GM19239 (cell line): ENCODE measurements around the gene ERICH6.

Source experiments
- DNase-seq: peaks from one replicate; pipeline ENCODE4 v3.0.0; 2011; ENCODE audit warnings: low spot score; ENCODE audit not compliant: insufficient read length
- FAIRE-seq: peaks from 2 replicates; lab custom pipeline; 2011; peaks lifted over from hg19 to GRCh38; lab: Jason Lieb, UNC

The ERICH6 gene

DNA sequence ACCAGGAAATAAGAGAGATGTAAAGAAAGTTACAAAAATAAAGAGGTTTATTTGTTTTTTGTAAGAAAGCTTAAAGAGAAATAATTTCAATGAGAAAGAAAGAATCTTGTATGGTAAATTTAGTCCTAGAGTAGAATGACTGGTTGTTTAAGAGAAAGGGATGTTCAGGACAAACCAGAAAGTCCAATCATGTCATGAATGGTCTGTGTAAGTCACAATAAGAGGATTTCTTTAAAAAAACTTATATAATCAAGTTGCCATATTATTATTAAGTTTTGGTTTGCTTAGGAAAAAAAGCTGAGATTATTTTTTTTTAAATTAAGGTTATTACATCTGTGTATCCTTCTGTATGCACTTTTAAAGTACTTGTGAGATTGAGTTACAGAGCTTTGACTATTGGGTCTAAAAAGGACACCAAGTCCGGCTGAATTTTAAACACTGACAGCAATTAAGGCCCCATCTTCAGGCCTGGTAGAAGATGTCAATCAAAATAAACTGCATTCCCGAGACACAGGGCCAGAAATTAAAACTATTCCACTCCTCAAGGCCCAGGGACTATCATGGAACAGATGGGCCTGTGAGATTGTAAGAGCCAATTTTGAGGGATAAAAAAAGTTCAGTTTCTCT lies 12.2 kb downstream of the ERICH6 start:
- no peak for FAIRE-seq
- no peak for DNase-seq

DNA sequence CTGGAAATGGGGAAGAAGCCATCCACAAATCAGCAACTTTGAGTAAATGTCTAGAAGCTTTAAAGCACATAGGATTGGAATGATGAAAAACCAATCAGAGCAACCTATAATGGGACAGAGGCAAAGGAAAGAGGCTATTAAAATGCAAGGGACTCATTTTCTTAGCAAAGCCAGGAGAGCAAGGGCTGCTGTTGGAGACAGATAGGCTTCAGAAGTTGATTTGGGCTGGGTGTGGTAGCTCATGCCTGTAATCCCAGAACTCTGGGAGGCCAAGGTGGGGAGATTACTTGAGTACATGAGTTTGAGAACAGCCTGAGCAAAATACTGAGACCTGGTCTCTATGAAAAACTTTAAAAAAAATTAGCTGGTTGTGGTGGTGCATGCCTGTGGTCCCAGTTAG lies 16.1 kb downstream of the ERICH6 start:
- DNase-seq (no peak), FAIRE-seq (no peak)

DNA sequence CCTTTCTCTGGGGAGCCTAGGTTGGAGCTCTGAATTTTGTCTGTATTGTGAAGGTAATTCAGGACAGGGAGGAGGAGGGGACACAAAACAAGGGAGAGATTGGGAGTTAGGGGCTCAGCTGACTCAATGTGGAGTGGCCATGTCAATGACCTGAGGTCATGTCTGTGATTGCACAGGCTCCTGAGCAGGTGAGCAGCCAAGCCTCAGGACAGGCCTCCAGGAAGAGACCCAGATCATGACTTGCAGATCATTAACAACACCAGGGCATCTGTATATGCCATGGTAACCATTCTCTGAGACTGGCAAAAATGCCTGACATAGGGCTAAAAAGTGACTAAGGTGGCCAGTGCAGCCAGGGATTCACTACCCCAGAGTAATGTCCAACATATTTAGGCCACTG lies 20.9 kb downstream of the ERICH6 start:
- no peak for FAIRE-seq
- no peak for DNase-seq

DNA sequence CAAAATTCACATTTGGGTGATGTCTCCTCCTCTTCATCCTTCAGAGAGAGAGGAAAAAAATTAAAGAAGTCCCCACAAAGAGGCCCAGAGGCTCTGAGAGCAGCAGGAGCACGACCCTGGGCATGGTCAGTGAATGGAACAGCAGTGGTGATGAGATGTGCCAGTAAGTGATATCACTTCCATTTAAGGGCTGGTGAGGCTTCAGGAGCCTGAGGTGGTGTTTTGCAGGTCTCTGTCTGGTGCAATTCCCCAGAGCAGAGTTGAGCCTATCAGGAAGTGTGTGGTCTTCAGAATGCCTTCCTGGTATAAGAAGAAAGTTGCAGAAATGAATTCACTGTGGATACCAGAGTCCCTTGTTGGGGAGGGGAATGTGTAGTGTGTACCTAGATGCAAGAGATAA lies 21.4 kb downstream of the ERICH6 start:
- no peak for FAIRE-seq
- DNase-seq = no peak

DNA sequence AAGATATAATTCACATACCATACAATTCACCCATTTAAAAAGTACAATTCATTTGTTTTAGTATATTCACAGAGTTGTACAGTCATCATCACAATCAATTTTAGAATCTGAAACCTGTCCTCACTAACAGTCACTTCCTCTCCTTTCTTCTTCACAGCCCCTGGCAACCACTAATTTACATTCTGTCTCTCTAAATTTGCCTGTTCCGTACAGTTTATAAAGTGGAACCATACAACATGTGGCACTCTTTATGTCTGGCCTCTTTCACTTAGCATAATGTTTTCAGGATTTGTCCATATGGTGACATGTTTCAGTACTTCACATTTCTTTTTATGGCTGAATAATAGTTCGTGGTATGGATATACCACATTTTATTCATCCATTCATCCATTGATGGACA lies 22.7 kb downstream of the ERICH6 start:
- DNase-seq (peak; percentile 12), FAIRE-seq (no peak)

DNA sequence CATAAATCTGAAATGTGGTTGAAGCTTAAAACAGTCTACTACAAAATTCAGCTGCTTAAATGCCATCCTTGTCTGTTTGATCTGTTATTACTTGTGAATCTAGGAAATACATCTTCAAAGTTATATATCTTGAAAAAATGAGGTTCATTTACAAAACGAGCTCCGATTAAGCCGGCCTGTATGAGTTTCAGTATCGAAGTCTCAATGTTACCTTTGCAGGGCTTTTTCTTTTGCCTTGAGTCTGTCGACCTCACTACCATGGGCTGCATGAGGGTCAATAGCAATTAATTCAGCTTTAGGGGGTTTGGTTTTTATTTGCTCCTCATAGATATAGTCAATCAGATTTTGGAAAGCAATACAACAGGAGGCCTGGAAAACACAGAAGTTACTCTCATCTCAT lies 23.2 kb downstream of the ERICH6 start:
- FAIRE-seq (peak; percentile 90), DNase-seq (no peak)

DNA sequence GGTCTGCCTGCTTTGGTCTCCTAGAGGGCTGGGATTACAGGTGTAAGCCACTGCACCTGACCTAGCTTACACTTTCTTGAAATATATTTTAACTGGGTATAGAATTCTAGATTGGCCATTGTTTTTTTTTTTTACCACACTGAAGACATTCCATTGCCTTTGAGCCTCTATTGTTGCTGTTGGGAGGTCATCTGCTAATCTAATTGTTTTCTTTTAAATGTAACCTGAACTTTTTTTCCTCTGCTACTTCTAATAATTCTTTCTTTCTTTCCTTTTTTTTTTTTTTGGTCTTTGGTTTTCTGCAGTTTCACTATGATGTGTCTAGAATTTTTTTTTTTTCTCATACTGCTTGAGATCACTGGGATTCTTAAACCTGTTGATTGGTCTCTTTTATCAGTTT lies 28.1 kb downstream of the ERICH6 start:
- FAIRE-seq (no peak), DNase-seq (no peak)

DNA sequence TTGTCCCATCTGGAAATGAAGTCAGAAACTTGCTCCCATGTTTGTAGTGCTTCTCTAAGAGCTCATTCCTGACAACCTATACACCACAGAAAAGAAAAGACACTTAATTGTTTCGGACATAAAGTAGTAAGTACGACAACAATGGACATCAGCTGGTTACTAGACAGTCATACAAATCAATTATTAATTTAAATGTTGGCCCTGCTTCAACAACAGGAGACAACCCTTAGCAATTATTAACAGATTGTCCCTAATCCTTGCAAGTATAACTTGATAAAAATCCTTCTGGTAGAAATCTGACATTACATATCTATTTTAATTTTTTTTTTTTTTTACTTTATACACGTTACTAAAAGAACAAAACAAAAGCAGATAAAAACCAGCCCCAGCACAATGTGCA lies 29.8 kb downstream of the ERICH6 start:
- FAIRE-seq = no peak

DNA sequence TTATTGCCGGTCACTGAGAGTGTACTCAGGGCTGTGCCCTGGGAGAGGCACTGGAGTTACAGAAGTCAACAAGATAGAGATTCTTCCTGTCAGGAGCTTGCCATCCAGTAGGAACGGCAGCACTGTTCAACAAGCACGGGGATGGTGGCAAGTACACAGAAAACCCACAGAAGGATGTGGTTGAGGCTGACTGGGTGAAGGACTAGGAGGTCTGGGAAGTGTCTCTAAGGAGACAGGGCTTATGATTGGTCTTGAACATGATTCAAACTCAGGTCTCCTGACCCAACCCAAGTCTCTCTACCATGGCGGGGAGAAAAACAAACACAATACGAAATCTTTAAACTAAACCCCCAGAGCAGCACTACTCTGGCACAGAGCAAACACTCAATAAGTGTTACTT lies 37.6 kb downstream of the ERICH6 start:
- FAIRE-seq = no peak

More for the DNA sequence above, 29.8 kb downstream of the ERICH6 start:
- no peak for DNase-seq

DNA sequence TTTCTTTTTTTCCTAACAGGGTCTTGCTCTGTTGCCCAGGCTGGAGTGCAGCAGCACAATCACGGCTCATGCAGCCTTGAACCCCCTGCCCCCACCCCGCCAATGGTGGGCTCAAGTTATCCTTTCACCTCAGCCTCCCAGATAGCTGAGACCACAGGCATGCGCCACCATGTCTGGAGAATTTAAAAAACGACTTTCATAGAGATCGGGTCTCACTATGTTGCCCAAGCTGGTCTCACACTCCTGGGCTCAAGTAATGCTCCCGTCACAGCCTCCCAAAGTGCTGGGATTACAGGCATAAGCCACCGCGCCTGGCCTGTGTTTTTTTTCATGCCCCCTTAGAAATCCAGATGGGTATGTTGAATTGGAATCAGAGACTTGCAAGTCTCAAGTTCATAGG lies 40.3 kb downstream of the ERICH6 start:
- FAIRE-seq (no peak), DNase-seq (no peak)

More for the DNA sequence above, 37.6 kb downstream of the ERICH6 start:
- no peak for DNase-seq

DNA sequence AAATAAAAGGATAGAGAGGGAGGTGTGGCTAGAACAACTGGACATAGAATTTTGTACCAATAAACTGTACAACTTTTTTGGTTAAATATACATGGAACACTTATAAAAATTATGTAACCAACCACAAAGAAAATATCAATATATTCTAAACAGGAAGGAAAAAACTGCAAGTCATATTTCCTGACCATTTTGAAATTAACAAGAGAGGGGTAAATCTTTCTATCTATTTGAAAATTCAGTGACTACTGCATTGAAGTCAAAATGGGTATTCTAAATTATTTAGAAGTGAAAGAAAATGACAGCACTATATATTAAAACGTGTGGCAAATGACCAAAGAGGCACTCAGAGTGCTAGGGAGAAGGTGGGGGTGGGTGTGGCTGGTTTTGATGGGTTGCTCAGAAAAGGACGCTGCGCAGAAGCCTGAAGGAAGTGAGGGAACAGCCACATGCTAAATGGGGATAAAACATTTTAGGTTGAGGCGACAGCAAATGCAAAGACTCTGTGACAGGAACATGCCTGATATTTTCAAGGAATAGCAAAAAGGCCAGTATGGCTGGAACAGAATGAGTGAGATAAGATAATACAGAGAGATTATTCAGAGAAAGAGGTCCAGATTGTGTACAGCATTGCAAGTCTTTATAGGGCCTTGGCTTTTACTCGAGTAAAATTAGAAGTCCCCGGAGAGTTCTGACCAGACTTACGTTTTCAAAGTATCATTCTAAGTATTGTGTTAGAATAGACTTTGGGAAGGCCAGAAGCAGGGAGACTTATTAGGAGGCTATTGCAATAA lies 41.1 kb downstream of the ERICH6 start:
- DNase-seq (no peak), FAIRE-seq (no peak)

DNA sequence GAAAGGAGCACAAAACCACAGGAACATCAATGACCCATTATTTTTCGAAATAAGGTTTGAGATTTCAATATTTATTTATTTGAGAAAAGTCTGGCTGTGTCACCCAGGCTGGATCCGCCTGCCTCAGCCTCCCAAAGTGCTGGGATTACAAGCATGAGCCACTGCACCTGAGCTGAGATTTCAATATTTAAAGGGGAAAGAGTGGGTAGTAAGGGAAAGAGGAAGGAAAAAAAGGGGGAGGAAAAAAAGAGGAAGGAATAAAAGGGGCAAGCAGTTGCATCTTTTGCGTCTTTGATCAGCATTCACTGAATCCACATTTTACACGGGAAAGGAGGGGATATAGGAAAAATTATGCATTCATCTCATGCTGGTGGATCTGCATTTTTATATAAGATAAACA lies 47.4 kb downstream of the ERICH6 start:
- FAIRE-seq (no peak), DNase-seq (no peak)

DNA sequence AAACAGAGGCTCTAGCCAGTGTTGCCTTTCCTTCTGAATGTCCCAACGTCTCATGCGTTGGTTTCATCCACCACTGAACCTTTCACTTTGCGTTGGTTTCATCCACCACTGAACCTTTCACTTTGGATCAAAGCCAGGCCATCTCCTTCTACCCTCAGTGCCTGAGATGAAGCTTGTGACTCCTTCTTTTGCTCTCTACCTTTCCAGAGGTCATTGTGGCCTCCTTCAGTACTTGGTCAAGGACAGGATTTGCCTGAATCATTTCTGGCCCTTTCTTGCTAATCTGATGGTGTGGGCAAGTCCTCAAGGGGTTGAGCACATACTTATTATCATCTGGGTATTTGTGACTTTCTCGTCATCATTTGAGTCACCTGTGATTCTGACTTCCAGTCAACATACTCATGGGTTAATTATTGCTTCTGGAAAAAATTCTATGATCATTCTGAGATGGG lies 50.6 kb downstream of the ERICH6 start:
- FAIRE-seq = peak; percentile 82
- DNase-seq = no peak

DNA sequence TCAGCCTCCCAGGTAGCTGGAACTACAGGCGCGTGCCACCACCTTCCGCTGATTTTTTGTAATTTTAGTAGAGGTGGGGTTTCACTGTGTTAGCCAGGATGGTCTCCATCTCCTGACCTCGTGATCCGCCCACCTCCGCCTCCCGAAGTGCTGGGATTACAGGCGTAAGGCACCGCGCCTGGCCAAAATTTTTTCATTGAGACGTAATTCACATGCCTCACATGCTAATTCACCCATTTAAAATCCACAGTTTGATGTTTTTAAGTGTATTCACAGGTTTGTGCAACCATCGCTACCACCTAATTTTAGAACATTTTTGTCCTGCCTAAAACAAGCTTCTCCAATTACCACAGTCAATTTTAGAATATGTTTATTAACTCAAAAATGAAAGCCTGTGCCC lies 63.5 kb downstream of the ERICH6 start:
- FAIRE-seq (no peak), DNase-seq (no peak)

DNA sequence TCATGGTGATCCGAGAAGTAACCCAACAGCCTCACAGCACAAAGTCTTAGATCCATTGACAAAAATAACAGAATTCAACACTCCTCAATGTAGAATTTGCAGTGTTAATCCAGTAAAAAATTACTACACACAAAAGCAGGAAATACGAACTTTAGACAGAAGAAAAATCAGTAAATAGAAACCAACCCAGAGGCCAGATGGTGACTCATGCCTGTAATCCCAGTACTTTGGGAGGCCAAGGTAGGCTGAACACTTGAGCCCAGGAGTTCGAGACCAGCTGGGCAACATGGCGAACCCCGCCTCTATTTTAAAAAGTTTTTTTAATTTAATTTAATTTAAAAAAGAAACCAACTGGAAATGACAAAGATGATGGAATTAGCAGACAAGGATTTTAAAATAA lies 64.5 kb downstream of the ERICH6 start:
- no peak for DNase-seq
- no peak for FAIRE-seq

DNA sequence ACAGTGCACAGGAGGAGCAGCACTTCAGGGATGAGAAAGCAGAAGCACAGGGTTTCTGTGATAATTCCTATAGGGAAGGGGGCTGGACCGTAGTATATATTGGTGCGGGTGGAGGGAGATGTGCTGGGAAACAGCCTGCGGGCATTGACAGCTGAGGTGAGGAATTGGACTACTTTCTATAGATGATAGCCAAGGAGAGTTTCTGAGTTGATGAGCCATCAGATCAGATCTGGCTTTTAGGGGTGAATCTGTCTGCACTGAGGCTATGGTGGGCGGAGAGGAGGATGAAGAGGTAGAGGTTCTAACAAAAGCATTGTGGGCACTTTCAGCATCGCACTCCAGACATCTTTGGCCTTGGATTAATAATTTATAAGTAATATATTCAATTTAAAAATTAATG lies 67.5 kb downstream of the ERICH6 start:
- FAIRE-seq (no peak), DNase-seq (no peak)

DNA sequence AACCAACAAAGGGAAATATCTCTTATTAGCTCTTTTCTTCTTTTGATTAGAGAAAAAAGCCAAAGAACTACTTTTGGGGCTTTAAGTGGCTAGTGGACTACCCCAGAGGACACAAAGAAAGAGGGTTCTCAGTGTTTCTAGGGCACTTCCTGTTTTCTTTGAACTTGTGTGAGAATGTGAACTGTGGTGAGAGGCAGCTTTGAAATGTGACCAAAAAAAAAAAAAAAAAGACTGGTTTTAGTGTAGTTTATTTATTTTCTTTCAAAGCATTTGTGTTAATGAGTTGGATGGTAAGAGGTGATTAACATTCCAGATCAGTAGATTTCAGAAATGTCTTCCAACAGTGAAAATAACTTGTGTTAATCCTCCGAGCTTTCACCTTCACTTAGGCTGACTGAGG lies 68.2 kb downstream of the ERICH6 start:
- FAIRE-seq (peak; percentile 4), DNase-seq (no peak)

DNA sequence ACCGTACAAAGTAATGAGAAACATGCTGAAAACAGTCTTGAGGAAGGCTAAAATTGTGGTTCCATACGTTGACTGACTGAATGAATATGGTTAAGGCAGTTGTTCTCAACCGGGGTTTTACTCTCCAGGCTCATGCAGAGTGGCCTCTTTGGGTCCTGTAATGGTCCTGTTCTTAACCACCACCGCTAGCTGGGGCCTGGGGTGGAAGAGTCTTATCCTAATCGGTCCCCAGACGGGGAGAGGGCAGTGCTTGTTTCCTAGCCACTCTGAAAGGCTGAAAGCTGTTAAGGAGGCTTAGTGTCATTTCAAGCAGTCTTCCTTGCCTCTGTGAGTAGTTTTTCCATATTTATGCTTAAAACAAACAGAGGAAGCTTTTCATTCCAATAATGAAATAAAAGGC lies 68.6 kb downstream of the ERICH6 start:
- no peak for DNase-seq
- FAIRE-seq = no peak

DNA sequence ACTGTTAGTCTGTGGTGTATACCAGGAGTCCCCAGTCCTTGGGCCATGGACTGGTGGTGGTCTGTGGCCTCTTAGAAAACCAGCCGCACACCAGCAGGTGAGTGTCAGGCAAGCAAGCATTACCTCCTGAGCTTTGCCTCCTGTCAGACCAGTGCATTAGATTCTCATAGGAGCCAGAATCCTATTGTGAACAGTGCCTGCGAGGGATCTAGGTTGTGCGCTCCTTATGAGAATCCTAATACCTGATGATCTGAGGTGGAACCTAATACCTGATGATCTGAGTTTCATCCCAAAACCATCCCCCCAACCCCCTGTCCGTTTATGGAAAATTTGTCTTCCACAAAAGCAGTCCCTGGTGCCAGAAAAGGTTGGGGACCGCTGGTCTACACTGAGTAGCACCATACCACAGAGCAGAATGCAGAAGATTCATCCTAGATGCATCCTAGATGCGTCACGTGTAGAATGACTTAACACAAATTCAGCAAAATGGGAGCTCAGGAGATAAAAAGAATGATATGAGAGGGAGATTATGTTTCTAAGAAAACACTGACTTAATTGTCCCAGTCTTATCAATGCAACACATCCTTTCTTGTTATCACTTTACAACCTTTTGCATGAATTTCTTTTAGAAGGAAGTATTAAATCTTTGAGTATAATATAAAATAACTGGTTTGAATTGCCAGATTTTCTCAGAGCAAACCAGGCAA lies 72.1 kb downstream of the ERICH6 start:
- FAIRE-seq = no peak
- DNase-seq = no peak

DNA sequence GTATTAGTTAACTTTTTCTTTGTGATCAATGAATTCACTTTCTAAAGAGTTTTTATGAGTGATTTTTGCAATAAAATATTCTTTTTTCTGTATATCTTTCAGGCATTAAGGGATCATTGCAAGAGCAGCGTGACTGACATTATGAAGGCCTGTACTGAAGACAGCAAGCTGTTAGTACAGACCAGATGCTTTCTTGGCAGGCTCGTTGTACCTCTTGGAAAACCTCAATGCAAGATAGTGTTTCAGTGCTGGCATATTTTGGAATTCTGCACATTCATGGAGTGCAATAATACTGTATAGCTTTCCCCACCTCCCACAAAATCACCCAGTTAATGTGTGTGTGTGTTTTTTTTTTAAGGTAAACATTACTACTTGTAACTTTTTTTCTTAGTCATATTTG lies 76.2 kb downstream of the ERICH6 start:
- DNase-seq (no peak), FAIRE-seq (no peak)

DNA sequence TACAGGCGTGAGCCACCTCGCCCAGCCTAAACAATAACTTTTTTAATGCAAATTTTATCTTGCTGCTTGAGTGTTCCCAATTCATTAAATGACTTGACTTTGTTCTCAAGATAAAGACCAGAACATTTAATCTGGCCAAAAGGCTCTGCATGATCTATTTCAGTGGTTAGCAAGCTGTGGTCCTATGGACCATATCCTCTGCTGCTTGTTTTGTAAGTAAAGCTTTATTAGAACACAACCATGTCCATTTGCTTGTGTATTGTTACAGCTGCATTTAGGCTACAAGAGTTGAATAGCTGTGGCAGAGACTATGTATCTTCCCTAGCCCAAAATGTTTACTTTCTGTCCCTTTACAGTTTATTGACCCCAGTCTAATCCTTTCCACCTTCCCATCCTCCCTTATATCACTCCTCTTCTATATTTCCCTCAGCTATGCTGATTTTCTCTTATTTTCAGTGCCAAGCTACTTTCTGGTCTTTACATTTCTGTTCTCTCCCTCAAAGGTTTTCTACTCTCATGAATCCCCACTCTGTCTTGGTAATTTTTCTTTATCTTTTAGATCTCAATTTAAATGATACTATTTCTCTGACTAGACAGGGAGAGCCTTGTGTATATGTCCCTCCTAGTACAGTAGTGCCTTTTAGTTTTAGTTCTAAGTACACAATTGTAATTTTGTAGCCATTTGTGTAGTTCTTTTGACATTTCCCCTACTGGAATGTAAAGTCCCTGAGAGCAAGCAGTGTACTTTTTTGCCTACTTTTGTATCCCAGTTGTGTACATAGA lies 77.4 kb downstream of the ERICH6 start:
- FAIRE-seq (no peak), DNase-seq (no peak)
